ENCODE measurements around the gene NONO. TPM values are rescaled to one million over a fixed set of nuclear protein-coding genes. Genes with fewer than 3 reads are reported as not detected.
"Not testable (repeated sequence)": the region's sequence is repeated elsewhere in the genome, so short reads cannot be mapped to it uniquely, and the experiment has no call there.

The NONO gene
- total RNA-seq, 2 donors from 2014 or later: 539 to 564 TPM

DNA sequence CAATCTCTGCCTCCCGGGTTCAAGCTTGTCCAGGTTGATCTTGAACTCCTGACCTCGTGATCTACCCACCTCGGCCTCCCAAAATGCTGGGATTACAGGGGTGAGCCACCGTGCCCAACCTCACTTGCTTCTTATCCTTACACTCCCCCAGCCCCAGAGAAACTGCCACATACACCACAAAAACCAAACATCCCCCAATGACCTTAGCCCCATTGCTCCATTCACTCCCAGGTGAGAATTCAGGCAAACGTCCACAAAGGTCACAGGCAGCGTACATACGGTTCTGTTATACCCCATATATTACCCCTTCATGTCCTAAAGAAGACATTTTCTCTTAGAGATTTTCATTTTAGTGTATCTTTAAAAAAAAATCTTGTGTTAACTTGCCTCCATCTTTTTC, 17.1 kb downstream of the NONO start:
- Mint-ChIP-seq H3K4me1 (ENCODE audit: low read depth) (peaks cover 17% of the 10 kb centered on the region), H3K36me3 (ENCODE audit: insufficient read depth in 2 of 2) (peaks cover 19 to 29% of the 10 kb centered on the region in 2 donors), H3K27me3 (ENCODE audit: low read depth) (peaks cover 13% of the 10 kb centered on the region)
- H3K4me3 Mint-ChIP-seq; DNase-seq; H3K27ac Mint-ChIP-seq; ATAC-seq (replicated peaks in 1 of 2); H3K9me3 Mint-ChIP-seq: not testable (repeated sequence)

DNA sequence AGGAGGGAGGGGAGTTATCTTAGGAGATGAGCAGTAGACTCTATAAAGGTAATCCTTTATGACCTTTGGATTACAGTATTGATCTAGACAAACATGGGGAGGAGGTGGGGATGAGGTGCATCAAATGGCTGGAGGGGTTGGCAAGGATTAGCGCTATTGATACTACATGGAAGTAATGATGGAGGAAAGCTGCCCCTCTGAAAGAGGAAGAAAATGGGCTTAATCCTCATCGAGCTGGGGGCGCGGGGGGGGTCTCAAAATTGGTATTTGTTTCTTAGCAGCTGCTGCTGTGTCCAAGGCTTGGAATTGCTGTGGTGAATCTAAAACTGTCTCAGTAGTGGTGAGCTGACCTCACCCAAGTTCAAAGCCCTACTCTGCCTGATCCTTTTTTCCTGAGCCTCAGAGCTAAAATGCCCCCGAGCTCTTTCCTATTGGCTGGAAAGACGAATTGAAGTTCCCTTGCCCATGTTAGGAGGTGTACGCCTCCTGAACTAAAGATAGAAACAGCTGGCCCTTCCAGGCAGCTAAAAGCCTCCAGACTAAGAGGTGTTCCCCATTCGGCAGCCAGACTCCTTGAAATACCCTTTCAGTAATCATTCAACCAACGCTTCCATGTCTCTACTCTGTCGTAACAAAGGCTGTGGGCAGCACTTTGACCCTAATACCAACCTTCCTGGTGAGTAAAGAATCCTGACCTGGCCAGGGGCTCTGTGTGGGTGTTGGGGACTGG, 17.9 kb downstream of the NONO start, which contains the start of gene ITGB1BP2:
TSS of gene ITGB1BP2 (plus strand) at position 556 of the 730 bp plus-strand sequence. CDS start at position 613, 57 bp downstream.
- no peak for ATAC-seq (replicated peaks in 1 of 2)
- peaks cover 13% of the 10 kb centered on the region for H3K27me3 Mint-ChIP-seq (ENCODE audit: low read depth)

DNA sequence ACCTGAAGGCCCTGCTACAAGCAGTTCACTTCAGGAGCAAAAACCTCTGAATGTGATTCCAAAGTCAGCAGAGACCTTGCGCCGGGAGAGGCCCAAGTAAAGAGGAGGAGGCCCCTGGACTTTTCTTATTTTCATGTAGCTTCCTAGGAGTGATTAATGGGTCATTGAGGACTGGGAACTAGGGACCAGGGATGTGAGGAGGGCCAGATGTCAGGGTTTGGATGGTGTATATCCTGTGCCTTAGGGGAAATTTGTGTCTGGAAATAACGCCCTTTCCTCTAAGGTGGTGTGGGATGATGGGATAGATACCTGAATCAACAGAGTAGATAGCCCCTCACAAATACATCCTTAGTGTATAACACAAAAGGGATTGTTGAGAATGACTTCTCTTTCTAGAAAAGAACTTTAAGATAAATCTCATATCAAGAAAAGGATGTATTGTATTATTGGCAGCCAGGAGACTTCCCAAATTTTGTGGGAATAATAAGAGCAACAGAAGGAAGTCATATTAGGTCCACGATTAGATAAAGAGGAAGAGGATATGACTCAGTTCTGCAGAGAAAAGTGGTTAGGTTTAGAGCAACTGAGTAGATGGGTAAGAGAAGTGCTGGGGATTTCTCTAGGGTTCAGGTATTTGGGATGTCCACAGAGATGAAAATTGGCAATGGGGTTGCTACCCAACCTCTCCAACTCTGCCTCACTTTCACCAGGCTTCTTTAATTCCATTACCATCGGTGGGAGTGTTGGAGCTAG, 19.2 kb downstream of the NONO start:
- peak in 1 of 2 donors; percentile 57 for ATAC-seq (replicated peaks in 1 of 2)
- Mint-ChIP-seq H3K4me3 (peak overlapping the region in 1 of 2 donors; percentile 52), H3K4me1 (ENCODE audit: low read depth) (peaks cover 17% of the 10 kb centered on the region), H3K36me3 (ENCODE audit: insufficient read depth in 2 of 2) (peaks cover 14 to 20% of the 10 kb centered on the region in 2 donors), H3K27me3 (ENCODE audit: low read depth) (peaks cover 13% of the 10 kb centered on the region), H3K9me3 (no peaks in the 10 kb centered on the region), H3K27ac (peak overlapping the region; percentile 94)
- no peak for DNase-seq

More for the DNA sequence above, 17.9 kb downstream of the NONO start, which contains the start of gene ITGB1BP2:
- Mint-ChIP-seq H3K36me3 (ENCODE audit: insufficient read depth in 2 of 2) (peaks cover 18 to 27% of the 10 kb centered on the region in 2 donors), H3K4me3 (peak within 1 kb of the TSS in 1 of 2 donors; percentile 52), H3K9me3 (no peaks in the 10 kb centered on the region), H3K27ac (peak within 1 kb of the TSS; percentile 94), H3K4me1 (ENCODE audit: low read depth) (peaks cover 17% of the 10 kb centered on the region)
- no peak for DNase-seq

DNA sequence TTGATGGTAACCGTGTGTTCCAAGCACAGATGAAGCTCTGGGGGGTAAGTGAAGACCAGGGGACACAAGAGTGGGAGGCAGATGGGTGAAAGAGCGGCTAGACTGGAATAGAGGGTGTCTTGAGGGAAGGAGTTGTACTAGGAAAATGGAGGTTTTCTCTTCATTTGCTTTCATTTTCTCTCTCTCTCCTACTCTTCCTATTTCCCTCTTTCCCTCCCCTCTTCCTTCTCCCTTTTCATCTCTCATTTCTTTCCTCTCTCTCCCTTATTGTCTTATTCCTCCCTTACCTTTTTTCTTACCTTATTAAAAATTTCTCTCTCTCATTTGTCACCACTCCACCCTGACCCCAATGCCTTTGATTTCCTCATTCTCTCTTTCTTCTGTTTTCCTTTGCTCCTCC, 21.1 kb downstream of the NONO start:
- no peaks in the 10 kb centered on the region for H3K9me3 Mint-ChIP-seq
- peaks cover 17% of the 10 kb centered on the region for H3K4me1 Mint-ChIP-seq (ENCODE audit: low read depth)
- ATAC-seq (replicated peaks in 1 of 2) (no peak), DNase-seq (no peak)
- peak overlapping the region; percentile 29 for H3K27ac Mint-ChIP-seq
- peaks cover 6% of the 10 kb centered on the region for H3K27me3 Mint-ChIP-seq (ENCODE audit: low read depth)
- peaks cover 12 to 16% of the 10 kb centered on the region in 2 donors for H3K36me3 Mint-ChIP-seq (ENCODE audit: insufficient read depth in 2 of 2)
- no peak overlapping the region for H3K4me3 Mint-ChIP-seq

DNA sequence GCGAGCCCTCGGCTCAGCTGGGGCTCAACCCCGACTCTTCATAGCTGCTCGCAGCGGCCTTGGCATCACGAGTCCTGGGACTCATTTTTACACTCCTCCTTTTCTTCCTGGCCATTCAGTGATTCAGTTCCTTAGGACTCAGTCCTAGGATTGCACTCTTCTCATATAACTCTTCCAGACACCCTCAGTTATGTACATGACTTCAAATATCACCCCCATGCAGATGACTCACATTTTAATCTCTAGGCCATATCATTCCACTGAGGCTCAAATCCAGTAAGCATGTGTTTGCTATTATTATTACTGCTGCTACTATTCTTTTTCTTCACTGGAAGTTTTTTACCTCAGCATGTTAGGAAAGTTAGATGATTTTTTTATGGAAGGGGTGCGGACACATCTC, 32.5 kb downstream of the NONO start:
- Mint-ChIP-seq H3K27me3 (ENCODE audit: low read depth) (no peaks in the 10 kb centered on the region), H3K9me3 (no peaks in the 10 kb centered on the region), H3K4me1 (ENCODE audit: low read depth) (no peaks in the 10 kb centered on the region), H3K27ac (peak overlapping the region; percentile 14), H3K36me3 (ENCODE audit: insufficient read depth in 2 of 2) (peaks cover 3% of the 10 kb centered on the region in 2 donors), H3K4me3 (no peak overlapping the region)
- ATAC-seq (replicated peaks in 1 of 2): no peak
- no peak for DNase-seq

DNA sequence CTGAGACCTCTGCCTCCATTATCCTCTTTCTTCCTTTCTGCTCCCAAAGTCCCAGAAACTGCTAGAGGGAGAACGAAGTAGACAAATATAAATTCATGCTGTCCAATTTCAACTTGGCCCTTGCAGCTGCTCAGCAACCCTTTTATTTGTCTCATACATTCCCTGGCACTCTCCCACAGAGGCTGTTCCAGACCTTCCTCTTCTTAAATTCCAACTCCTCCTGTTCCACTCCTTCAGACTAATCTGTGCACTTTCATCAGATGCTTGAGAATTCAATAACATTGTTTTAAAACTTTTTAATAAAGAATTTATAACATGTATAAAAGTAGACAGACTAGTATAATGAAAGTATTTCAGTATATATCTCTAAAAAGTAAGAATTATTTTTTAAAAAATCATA, 33.5 kb downstream of the NONO start:
- H3K27ac Mint-ChIP-seq; H3K36me3 Mint-ChIP-seq (ENCODE audit: insufficient read depth in 2 of 2); ATAC-seq (replicated peaks in 1 of 2); H3K4me3 Mint-ChIP-seq; DNase-seq; H3K27me3 Mint-ChIP-seq (ENCODE audit: low read depth); H3K4me1 Mint-ChIP-seq (ENCODE audit: low read depth); H3K9me3 Mint-ChIP-seq: not testable (repeated sequence)

DNA sequence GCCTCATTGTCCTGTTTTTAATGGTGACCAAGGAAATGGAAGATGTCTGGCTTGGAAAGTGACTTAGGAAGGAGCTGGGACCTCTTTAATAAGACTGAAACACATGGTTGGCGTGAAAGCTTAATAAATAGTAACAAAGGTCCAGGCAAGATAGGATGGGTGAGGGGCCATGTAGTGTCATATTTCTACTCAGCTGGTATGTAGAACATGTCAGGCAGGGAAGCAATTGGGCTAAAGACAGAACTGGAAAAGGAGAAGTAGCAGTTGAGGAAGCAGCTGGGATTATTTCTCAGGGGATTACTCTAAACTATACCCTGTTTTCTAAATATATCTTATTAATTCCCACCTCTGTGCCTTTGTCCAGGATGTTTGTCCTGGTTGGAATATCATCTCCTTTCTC, 36.7 kb downstream of the NONO start:
- no peaks in the 10 kb centered on the region for H3K27me3 Mint-ChIP-seq (ENCODE audit: low read depth)
- H3K36me3 Mint-ChIP-seq (ENCODE audit: insufficient read depth in 2 of 2): peaks cover 0 to 7% of the 10 kb centered on the region in 2 donors

DNA sequence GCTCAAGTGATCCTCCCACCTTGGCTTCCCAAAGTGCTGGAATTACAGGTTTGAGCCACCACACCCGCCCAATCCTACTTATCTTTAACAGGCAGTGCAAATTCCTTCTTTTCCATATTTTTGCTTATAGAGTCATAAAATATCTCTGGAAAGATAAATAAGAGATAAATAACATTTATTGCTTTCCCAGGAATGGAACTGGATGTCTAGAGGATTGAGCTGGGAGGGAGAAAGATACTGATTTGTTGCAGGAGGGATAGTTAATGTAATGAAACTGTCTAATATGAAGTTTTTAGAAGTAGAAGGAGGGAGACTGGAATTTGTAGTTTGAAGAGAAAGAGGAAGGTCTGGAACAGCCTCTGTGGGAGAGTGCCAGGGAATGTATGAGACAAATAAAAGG, 38.3 kb downstream of the NONO start:
- Mint-ChIP-seq H3K4me3 (no peak overlapping the region), H3K4me1 (ENCODE audit: low read depth) (no peaks in the 10 kb centered on the region), H3K27ac (no peak overlapping the region), H3K27me3 (ENCODE audit: low read depth) (no peaks in the 10 kb centered on the region), H3K9me3 (peaks cover 2% of the 10 kb centered on the region in 2 donors), H3K36me3 (ENCODE audit: insufficient read depth in 2 of 2) (peaks cover 2 to 9% of the 10 kb centered on the region in 2 donors)
- no peak for DNase-seq
- ATAC-seq (replicated peaks in 1 of 2): no peak

More for the DNA sequence above, 36.7 kb downstream of the NONO start:
- H3K9me3 Mint-ChIP-seq: no peaks in the 10 kb centered on the region
- no peaks in the 10 kb centered on the region for H3K4me1 Mint-ChIP-seq (ENCODE audit: low read depth)
- H3K4me3 Mint-ChIP-seq: no peak overlapping the region
- ATAC-seq (replicated peaks in 1 of 2): no peak
- no peak for DNase-seq
- H3K27ac Mint-ChIP-seq: no peak overlapping the region

DNA sequence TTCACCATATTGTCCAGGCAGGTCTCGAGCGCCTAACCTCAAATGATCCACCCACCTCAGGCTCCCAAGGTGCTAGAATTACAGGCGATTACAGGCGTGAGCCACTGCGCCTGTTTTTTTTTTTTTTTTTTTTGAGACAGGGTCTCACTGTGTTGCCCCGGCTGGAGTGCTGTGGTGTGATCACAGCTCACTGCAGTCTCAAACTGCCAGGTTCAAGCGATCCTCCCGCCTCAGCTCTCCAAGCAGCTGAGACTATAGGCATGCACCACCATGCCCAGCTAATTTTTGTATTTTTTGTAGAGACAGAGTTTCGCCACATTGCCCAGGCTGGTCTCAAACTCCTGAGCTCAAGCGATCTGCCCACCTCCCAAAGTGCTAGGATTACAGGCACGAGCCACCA, 41.0 kb downstream of the NONO start:
- not testable (repeated sequence) for H3K4me1 Mint-ChIP-seq (ENCODE audit: low read depth); H3K9me3 Mint-ChIP-seq; H3K27ac Mint-ChIP-seq; DNase-seq; H3K27me3 Mint-ChIP-seq (ENCODE audit: low read depth); H3K4me3 Mint-ChIP-seq; ATAC-seq (replicated peaks in 1 of 2)
- H3K36me3 Mint-ChIP-seq (ENCODE audit: insufficient read depth in 2 of 2): peaks cover 3 to 17% of the 10 kb centered on the region in 2 donors

DNA sequence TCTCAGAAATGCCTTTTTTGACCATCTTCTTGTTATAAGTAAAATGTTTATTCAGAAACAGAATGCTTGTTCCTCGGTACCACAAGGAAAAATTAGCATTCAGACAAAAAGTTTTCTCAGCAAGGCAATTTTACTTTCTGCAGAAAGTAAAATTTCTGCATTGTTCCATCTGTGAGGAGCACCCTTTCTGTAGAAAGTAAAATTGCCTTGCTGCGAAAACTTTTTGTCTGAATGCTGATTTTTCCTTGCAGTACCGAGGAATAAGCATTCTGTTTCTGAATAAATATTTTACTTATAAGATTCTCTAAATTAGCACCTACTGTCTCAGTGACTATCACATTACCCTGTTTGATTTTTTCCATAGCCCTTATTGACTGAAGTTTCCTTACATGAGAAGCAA, 43.0 kb downstream of the NONO start:
- Mint-ChIP-seq H3K4me3 (no peak overlapping the region), H3K4me1 (ENCODE audit: low read depth) (no peaks in the 10 kb centered on the region), H3K36me3 (ENCODE audit: insufficient read depth in 2 of 2) (peaks cover 3 to 22% of the 10 kb centered on the region in 2 donors), H3K27me3 (ENCODE audit: low read depth) (no peaks in the 10 kb centered on the region), H3K27ac (no peak overlapping the region), H3K9me3 (peaks cover 3 to 7% of the 10 kb centered on the region in 2 donors)
- DNase-seq: no peak
- no peak for ATAC-seq (replicated peaks in 1 of 2)

DNA sequence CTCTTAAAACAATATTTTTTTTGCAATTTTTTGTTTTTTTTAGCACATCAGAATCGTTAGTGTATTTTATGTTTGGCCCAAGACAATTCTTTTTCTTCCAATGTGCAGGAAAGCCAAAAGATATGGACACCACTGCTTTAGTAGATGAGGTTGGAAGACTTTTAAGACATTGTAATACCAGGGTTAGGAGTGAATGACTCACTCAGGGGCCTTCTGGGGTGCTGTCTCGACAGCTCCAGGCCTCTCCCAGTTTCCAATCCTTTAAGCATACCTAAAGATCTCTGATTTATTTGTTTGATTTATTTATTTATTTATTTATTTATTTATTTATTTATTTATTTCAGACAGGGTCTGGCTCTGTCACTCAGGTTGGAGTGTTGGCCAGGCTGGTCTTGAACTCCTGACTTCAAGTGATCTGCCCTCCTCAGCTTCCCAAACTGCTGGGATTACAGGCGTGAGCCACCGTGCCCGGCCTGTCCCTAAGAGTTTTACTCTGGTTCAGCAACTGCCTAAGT, 65.8 kb downstream of the NONO start:
- DNase-seq; H3K36me3 Mint-ChIP-seq (ENCODE audit: insufficient read depth in 2 of 2); H3K4me1 Mint-ChIP-seq (ENCODE audit: low read depth); H3K27me3 Mint-ChIP-seq (ENCODE audit: low read depth); H3K4me3 Mint-ChIP-seq; H3K27ac Mint-ChIP-seq; ATAC-seq (replicated peaks in 1 of 2); H3K9me3 Mint-ChIP-seq: not testable (repeated sequence)

DNA sequence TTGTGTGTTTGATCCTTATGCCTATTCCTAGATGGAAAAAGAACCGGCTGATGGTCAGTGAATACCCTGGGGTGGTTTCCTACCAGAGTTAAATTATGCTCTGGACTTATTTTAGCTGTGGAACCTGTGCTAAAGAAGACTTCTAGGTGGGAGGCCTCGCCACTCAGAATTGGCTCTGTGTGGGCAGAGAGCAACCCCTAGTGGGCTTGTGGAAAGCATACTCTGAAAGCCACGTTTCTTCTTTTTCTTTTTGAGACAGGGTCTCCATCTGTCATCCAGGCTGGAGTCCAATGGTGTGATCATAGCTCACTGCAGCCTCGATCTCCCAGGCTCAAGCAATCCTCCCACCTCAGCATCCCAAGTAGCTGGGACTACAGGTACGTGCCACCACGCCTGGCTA, 66.4 kb downstream of the NONO start:
- not testable (repeated sequence) for H3K36me3 Mint-ChIP-seq (ENCODE audit: insufficient read depth in 2 of 2); H3K27me3 Mint-ChIP-seq (ENCODE audit: low read depth); DNase-seq; H3K9me3 Mint-ChIP-seq; H3K4me3 Mint-ChIP-seq; H3K4me1 Mint-ChIP-seq (ENCODE audit: low read depth); H3K27ac Mint-ChIP-seq
- ATAC-seq (replicated peaks in 1 of 2): peak in 1 of 2 donors; percentile 32

Measured in activated T-cell treated with anti-CD3 and anti-CD28 coated beads, Interleukin-2, amount 50 U/mL, for 72 hours (primary cell).